Activated naive CD4-positive, alpha-beta T cell treated with anti-CD3 and anti-CD28 coated beads, Interleukin-2, amount 50 U/mL, for 24 hours (primary cell): ENCODE data around the gene UBE2O.

ENCODE experiments used
- H3K27ac Mint-ChIP-seq: one replicate; pipeline ENCODE4 v1.8.0; 2021; ENCODE audit warnings: mild to moderate bottlenecking, mixed read lengths
- H3K27me3 Mint-ChIP-seq: one replicate; pipeline ENCODE4 v1.8.0; 2021; ENCODE audit warnings: mixed read lengths
- H3K36me3 Mint-ChIP-seq: one replicate; pipeline ENCODE4 v1.8.0; 2021; ENCODE audit warnings: mixed read lengths
- H3K4me1 Mint-ChIP-seq: one replicate; pipeline ENCODE4 v1.8.0; 2021; ENCODE audit warnings: mixed read lengths
- H3K4me3 Mint-ChIP-seq: one replicate; pipeline ENCODE4 v1.8.0; 2021; ENCODE audit warnings: mild to moderate bottlenecking, mixed read lengths
- H3K9me3 Mint-ChIP-seq: one replicate; pipeline ENCODE4 v1.8.0; 2021; ENCODE audit warnings: mixed read lengths

UBE2O gene

DNA sequence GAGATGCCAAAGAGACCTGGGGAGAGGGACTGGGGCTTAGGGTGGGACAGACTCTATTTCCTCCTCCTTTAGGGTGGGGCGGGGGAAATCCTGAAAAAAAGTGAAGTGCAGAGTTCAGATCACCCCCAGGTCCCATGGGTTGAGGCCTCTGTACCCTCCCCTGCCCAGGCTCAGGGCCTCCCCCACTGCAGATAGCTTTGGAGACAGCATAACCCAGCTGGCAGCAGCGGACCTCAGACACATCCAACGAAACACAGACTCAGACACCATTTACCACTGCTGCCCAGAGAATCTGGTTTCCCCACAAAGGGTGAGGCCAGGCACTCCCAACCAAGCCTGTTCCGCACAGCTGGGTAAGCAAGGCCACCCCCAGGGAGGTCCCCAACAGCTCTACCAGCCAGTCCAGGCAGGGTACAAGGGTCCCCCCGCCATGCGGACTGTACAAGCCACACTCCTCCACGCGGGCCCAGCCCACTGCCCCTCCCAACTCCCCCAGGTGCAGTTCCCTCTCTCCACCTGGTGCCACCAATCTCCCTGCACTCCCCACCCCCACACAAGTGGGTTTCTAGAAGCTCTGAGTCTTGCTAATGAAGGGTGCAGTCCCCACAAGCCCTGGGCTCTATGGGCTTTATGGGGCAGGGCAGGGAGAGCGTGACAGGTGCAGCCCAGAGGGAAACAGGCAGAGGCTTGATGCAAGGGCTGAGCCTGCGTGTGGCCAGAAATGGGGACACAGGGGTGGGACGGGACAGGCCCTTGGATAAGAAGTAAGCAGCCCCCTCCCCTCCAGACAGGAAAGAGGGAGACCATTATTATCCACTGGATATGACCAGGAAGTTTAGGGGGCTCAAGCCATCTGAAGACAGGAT is 39.4 kb upstream of the UBE2O start:
- peaks cover 2% of the 10 kb centered on the region for H3K36me3 Mint-ChIP-seq
- peak overlapping the region; percentile 84 for H3K27ac Mint-ChIP-seq
- H3K9me3 Mint-ChIP-seq: no peaks in the 10 kb centered on the region
- H3K4me3 Mint-ChIP-seq: peak overlapping the region; percentile 82
- no peaks in the 10 kb centered on the region for H3K27me3 Mint-ChIP-seq
- H3K4me1 Mint-ChIP-seq: peaks cover 32% of the 10 kb centered on the region

GRCh38 chr17:76491271-76492122 is 38.5 kb upstream of the UBE2O start:
- peak overlapping the region; percentile 49 for H3K4me3 Mint-ChIP-seq
- H3K36me3 Mint-ChIP-seq: peaks cover 2% of the 10 kb centered on the region
- no peaks in the 10 kb centered on the region for H3K9me3 Mint-ChIP-seq
- H3K4me1 Mint-ChIP-seq: peaks cover 31% of the 10 kb centered on the region
- H3K27ac Mint-ChIP-seq: no peak overlapping the region
- H3K27me3 Mint-ChIP-seq: no peaks in the 10 kb centered on the region

DNA sequence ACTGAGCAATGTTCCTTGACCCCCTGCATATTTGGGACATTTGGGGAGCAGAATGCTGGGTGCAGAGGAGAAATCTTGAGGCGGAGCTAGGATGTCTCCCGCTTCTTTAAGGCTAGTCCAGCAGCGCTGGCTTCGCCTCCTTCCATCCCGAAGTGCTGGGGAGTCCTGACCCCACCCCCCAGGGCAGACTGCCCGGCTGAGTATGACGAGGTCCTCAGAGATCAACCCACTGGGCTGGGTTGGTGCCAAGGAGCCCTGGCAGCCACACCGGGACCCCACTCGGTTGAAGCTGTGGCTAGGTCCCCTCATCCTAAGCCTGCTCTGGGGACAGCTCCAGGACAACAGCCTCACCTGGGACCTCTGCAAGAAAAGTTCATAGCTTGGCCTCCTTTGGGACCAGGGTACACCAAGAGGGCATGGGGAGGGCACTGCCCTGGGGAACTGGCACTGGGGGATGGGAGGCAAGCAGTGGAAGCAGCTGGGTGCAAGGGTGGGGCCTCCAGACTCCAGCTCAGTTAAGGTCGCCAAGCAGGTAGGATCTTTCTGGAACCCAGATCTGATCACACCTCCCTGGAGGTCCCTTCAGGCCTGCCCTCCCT is 37.3 kb upstream of the UBE2O start:
- H3K27ac Mint-ChIP-seq: no peak overlapping the region
- H3K4me1 Mint-ChIP-seq: peaks cover 28% of the 10 kb centered on the region
- H3K36me3 Mint-ChIP-seq: peaks cover 2% of the 10 kb centered on the region
- H3K27me3 Mint-ChIP-seq: no peaks in the 10 kb centered on the region
- H3K9me3 Mint-ChIP-seq: no peaks in the 10 kb centered on the region
- no peak overlapping the region for H3K4me3 Mint-ChIP-seq

- Mint-ChIP-seq H3K36me3 (peaks cover 2% of the 10 kb centered on the region), H3K4me3 (no peak overlapping the region), H3K27ac (no peak overlapping the region), H3K27me3 (no peaks in the 10 kb centered on the region), H3K9me3 (no peaks in the 10 kb centered on the region), H3K4me1 (peaks cover 14% of the 10 kb centered on the region)
Measured at GRCh38 chr17:76487451-76488192, 34.7 kb upstream of the UBE2O start.

DNA sequence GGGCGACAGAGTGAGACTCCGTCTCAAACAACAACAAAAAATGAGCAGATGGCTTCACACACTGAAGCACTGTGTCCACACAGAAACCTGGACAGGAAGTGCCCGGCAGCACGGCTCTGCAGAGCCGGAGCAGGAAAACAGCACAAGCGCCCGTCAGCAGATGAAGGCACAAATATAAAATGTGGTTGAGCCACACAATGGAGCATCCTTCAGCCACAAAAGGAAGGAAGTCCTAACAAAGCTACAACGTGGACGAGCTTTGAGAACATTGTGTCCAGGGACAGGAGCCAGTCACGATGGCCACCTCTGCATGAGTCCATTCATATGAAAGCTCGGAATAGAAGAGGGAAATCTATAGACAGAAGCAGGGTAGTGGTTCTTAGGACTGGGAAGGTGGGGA is 32.6 kb upstream of the UBE2O start:
- H3K36me3 Mint-ChIP-seq: peaks cover 2% of the 10 kb centered on the region
- no peaks in the 10 kb centered on the region for H3K9me3 Mint-ChIP-seq
- H3K27me3 Mint-ChIP-seq: no peaks in the 10 kb centered on the region
- no peaks in the 10 kb centered on the region for H3K4me1 Mint-ChIP-seq
- no peak overlapping the region for H3K4me3 Mint-ChIP-seq
- no peak overlapping the region for H3K27ac Mint-ChIP-seq

DNA sequence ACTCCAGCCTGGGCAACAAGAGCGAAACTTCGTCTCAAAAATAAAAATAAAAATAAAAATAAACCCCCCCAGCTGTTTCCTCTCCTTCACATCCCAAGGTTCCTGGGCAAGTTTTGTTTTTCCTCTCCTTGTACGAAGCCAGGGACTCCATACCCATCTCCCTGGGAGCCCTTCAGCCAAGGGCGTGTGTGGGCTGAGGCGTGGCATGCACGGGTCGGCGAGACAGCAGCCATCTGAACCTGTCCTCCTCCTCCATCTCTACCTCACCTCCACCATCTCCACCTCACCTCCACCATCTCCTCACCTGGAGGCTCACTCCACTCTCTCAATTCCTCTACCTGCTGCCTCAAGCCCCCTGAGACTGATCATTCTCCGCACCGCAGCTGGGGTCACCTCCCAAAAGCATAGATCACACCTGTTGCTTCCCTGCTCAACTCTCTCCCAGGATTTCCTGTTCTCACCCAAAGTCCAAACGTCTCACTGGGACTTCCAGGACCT is 31.3 kb upstream of the UBE2O start:
- H3K9me3 Mint-ChIP-seq: no peaks in the 10 kb centered on the region
- H3K27ac Mint-ChIP-seq: no peak overlapping the region
- no peaks in the 10 kb centered on the region for H3K4me1 Mint-ChIP-seq
- H3K27me3 Mint-ChIP-seq: no peaks in the 10 kb centered on the region
- no peak overlapping the region for H3K4me3 Mint-ChIP-seq
- H3K36me3 Mint-ChIP-seq: peaks cover 4% of the 10 kb centered on the region

DNA sequence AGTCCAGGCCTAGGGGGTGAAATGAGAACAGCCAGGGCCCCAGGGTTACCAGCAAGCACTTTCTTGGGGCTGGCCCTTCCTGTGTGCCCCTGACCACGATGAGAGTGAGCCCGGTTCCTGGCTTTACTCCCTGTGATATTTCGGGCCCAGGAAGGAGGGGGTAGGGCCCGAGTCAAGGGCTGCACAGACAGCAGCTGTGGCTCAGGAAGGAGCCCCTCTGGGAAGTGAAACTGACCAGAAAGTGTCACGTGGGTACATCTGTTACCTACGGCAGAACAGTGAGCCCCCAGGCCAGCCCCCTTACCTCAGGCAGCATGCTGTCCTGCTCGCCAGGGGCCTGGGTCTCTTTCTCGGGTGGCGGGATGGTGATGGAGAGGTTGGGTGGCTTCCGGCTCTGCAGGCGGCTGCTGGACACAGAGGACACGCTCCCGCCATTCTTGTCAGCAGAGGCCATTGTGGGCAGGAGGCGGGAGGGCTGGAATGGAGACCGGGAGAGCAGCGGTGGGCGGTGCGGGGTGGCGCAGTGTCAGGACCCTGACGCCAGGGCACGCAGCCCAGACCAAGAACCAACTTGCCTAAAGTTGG is 28.2 kb upstream of the UBE2O start:
- Mint-ChIP-seq H3K27ac (no peak overlapping the region), H3K4me3 (no peak overlapping the region), H3K9me3 (no peaks in the 10 kb centered on the region), H3K27me3 (no peaks in the 10 kb centered on the region), H3K36me3 (peaks cover 1% of the 10 kb centered on the region), H3K4me1 (no peaks in the 10 kb centered on the region)

DNA sequence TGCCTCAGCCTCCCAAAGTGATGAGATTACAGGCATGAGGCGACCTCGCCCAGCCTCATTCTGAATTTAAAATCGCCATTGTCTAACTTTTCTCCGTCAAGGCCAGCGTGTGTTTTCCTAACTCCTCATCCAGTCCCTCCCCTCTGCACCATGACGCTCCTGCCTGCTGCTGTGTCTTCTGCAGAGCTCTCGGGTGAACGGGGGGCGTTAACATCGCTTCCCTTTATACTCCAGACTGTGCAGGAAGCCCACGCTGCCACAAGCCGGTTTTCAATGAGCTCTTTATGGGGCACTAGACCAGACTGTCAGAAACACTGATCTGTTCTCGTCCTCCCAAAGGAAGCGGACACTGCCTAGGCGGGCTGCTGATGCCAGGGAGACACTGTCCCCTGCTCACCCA is 27.7 kb upstream of the UBE2O start:
- Mint-ChIP-seq H3K27ac (no peak overlapping the region), H3K27me3 (no peaks in the 10 kb centered on the region), H3K36me3 (peaks cover 1% of the 10 kb centered on the region), H3K9me3 (no peaks in the 10 kb centered on the region), H3K4me1 (no peaks in the 10 kb centered on the region), H3K4me3 (no peak overlapping the region)

GRCh38 chr17:76479515-76480060 is 26.6 kb upstream of the UBE2O start:
- no peak overlapping the region for H3K4me3 Mint-ChIP-seq
- no peaks in the 10 kb centered on the region for H3K4me1 Mint-ChIP-seq
- peaks cover 3% of the 10 kb centered on the region for H3K36me3 Mint-ChIP-seq
- no peaks in the 10 kb centered on the region for H3K9me3 Mint-ChIP-seq
- H3K27me3 Mint-ChIP-seq: no peaks in the 10 kb centered on the region
- H3K27ac Mint-ChIP-seq: no peak overlapping the region

DNA sequence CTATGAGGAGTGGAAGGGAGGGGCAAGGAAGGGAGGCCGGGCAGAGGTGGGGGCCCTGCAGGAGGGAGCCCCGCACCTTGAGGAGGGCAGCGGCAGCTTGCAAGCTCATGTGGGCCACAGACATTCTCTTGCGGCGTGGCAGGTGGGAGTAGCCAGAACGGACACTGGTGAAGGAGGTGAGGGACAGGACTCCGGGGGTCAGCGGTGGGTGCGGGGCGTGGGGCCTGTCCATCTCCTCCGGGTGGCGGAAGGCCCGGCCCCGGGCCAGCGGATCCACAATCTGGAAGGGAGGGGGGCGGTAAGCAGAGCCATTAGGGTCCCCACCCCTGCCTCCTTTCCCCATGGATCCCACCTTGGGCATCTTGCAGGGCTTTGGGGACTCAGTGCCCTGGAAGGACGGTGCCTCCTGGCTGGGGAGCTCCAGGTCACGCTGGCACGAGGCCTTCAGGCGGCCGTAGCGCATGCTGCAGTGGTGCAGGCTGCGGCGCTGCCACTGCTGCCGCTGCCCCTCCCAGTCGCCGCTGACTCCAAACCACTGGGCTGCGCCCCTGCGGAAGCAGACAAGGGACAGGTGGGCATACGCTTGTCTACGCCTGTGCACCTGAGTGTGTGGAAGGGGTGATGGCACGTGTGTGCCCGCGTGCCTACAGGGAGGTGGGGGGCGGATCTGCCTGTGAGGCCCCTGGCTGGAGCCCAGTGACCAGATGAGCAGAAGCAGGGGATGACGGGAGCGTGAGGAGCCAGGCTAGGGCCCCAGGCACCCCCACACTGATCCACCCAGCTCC is 26.0 kb upstream of the UBE2O start:
- Mint-ChIP-seq H3K9me3 (no peaks in the 10 kb centered on the region), H3K27ac (no peak overlapping the region), H3K4me1 (no peaks in the 10 kb centered on the region), H3K27me3 (no peaks in the 10 kb centered on the region), H3K36me3 (peaks cover 3% of the 10 kb centered on the region), H3K4me3 (no peak overlapping the region)

DNA sequence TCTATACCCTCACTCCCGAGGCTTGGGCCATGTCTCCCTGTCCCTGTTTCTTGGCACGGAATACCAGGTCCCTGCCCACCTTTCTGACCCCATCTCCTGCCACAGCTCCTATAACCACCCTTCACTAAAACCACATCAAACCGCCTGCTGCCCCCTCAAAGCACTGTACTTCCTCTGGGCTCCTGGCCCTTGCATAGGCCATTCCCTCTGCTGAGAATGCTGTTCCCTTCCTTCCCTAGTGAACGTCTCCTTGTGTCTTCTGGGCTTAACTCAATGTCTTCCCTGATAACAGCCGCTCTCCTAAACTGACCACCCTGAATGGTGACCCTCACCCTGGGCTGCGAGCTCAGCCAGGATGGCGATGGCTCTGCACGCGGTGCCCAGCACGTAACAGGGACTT is 25.1 kb upstream of the UBE2O start:
- Mint-ChIP-seq H3K9me3 (no peaks in the 10 kb centered on the region), H3K4me3 (no peak overlapping the region), H3K27ac (peak overlapping the region; percentile 18), H3K27me3 (no peaks in the 10 kb centered on the region), H3K4me1 (no peaks in the 10 kb centered on the region), H3K36me3 (peaks cover 5% of the 10 kb centered on the region)

GRCh38 chr17:76477576-76477975 is 24.6 kb upstream of the UBE2O start:
- Mint-ChIP-seq H3K27ac (no peak overlapping the region), H3K4me1 (no peaks in the 10 kb centered on the region), H3K9me3 (no peaks in the 10 kb centered on the region), H3K4me3 (no peak overlapping the region), H3K27me3 (no peaks in the 10 kb centered on the region), H3K36me3 (peaks cover 5% of the 10 kb centered on the region)

DNA sequence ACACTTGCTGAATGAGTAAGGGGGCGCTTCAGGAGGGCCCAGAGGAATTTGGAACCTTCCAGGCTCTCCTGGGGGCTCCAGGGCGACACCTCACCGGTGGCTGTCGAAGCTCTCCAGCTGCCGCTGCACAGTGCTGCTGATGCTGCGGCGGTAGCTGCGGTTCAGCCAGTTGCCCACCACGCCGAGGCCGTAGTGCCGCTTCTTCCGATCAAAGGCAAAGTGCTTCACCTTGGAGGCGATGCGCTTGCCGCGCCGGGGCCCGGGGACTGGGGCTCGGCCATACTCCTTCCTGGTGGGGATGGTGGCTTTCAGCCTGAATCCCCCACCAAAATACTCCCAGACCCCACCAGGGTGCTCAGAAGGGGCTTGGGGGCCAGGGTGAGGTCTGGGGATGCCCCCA is 23.8 kb upstream of the UBE2O start:
- Mint-ChIP-seq H3K27ac (no peak overlapping the region), H3K36me3 (peaks cover 5% of the 10 kb centered on the region), H3K4me3 (no peak overlapping the region), H3K4me1 (no peaks in the 10 kb centered on the region), H3K27me3 (no peaks in the 10 kb centered on the region), H3K9me3 (no peaks in the 10 kb centered on the region)

- Mint-ChIP-seq H3K36me3 (peaks cover 8% of the 10 kb centered on the region), H3K27me3 (no peaks in the 10 kb centered on the region), H3K27ac (no peak overlapping the region), H3K4me1 (no peaks in the 10 kb centered on the region), H3K9me3 (no peaks in the 10 kb centered on the region), H3K4me3 (no peak overlapping the region)
Measured at GRCh38 chr17:76475302-76475701, 22.4 kb upstream of the UBE2O start.
